Nephron (organoid): ENCODE measurements around the gene USP31.

ENCODE experiments used
- H3K27ac Mint-ChIP-seq, 3 experiments: 2 replicates each; pipeline ENCODE4 v1.8.0; 2020; ENCODE audit warnings: mixed read lengths in 3 of 3, mild to moderate bottlenecking in 2 of 3, moderate library complexity in 1 of 3
- H3K27me3 Mint-ChIP-seq: 2 replicates; pipeline ENCODE4 v1.8.0; 2021; ENCODE audit warnings: low read depth, mild to moderate bottlenecking, moderate library complexity, mixed read lengths
- H3K36me3 Mint-ChIP-seq: 2 replicates; pipeline ENCODE4 v1.8.0; 2020; ENCODE audit warnings: low read depth, mixed read lengths
- H3K4me1 Mint-ChIP-seq: 2 replicates; pipeline ENCODE4 v1.8.0; 2020; ENCODE audit warnings: mixed read lengths
- H3K4me3 Mint-ChIP-seq, 3 experiments: 2 replicates each; pipeline ENCODE4 v1.8.0; 2020; ENCODE audit warnings: mild to moderate bottlenecking in 3 of 3, mixed read lengths in 3 of 3, moderate library complexity in 2 of 3
- H3K9me3 Mint-ChIP-seq: 2 replicates; pipeline ENCODE4 v1.8.0; 2020; ENCODE audit warnings: mixed read lengths
- TF ChIP-seq, protein P1 (sequence below), 3 experiments: fragments of 200-600 bp; sonication (generic); IDR thresholded peaks; one replicate each; pipeline ENCODE4 v1.5.0; 2021; ENCODE audit warnings: antibody characterized with exemption in 3 of 3; ENCODE audit not compliant: unreplicated experiment in 3 of 3

The USP31 gene

DNA sequence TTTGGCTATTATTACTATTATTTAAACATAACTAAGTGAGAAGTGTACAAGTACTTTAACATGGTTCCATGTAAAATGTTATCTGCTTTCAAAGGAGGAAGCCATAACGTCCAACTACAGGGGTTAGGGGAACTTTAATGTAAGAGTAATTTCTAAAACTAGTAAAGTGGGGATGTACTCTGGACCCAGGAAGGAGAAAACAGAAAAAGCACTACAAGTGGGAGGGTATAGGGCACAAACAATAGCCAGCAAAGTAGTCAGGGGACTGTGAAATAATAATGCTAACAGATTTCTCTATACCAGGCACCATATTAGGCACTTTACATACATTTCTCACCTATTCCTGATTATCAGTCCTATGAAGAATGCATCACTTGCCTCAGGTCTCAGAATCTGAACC lies 19.6 kb downstream of the USP31 start:
- Mint-ChIP-seq H3K4me3 (no peak overlapping the region), H3K27me3 (no peaks in the 10 kb centered on the region), H3K36me3 (no peaks in the 10 kb centered on the region), H3K27ac (no peak overlapping the region), H3K9me3 (no peaks in the 10 kb centered on the region), H3K4me1 (peaks cover 46% of the 10 kb centered on the region)
- TF ChIP-seq, protein P1, sequence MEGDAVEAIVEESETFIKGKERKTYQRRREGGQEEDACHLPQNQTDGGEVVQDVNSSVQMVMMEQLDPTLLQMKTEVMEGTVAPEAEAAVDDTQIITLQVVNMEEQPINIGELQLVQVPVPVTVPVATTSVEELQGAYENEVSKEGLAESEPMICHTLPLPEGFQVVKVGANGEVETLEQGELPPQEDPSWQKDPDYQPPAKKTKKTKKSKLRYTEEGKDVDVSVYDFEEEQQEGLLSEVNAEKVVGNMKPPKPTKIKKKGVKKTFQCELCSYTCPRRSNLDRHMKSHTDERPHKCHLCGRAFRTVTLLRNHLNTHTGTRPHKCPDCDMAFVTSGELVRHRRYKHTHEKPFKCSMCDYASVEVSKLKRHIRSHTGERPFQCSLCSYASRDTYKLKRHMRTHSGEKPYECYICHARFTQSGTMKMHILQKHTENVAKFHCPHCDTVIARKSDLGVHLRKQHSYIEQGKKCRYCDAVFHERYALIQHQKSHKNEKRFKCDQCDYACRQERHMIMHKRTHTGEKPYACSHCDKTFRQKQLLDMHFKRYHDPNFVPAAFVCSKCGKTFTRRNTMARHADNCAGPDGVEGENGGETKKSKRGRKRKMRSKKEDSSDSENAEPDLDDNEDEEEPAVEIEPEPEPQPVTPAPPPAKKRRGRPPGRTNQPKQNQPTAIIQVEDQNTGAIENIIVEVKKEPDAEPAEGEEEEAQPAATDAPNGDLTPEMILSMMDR (IDR thresholded peaks at IDR 0.05; ENCODE audit: unreplicated experiment in 3 of 3): no peak

DNA sequence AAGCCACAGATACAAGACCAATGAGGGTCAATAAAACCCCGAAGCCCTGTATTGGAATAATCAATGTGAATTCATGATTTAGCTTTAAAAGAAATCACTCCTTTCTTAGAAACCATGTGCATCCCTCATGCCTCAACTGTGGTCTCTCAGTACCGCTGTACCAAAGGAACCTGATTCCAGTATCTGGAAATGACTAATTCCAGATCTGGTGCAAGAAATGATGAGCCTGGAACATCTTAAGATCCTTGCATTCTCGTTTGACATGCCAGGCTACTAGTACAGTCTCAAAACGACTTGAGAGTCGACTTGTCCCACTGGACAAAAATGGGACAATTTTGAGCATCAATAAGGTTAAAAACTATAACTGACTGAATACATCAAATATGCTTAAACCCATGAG lies 21.2 kb downstream of the USP31 start:
- H3K27ac Mint-ChIP-seq: no peak overlapping the region
- H3K4me3 Mint-ChIP-seq: no peak overlapping the region
- H3K36me3 Mint-ChIP-seq: no peaks in the 10 kb centered on the region
- peaks cover 35% of the 10 kb centered on the region for H3K4me1 Mint-ChIP-seq
- H3K9me3 Mint-ChIP-seq: no peaks in the 10 kb centered on the region
- no peaks in the 10 kb centered on the region for H3K27me3 Mint-ChIP-seq
- TF ChIP-seq, protein P1 (IDR thresholded peaks at IDR 0.05; ENCODE audit: unreplicated experiment in 3 of 3): no peak

DNA sequence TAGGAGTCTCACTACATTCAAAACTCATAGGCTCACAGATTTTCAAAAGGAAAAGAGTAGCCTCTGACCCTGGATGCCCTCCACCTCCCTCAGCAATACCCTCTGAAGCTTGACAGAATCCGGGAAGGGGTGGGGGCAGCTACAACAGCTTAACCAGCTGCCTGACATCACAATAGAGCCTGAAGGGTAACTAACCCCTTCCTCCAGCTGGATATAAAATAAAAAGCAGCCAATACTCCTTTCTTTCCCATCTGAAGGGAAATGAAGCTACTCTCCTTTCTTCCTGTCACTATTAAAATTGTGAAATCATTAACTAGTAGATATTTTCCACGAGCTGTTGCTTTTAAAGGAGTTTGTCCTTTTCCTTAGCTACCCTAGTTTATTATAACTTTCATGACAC lies 24.0 kb downstream of the USP31 start:
- Mint-ChIP-seq H3K9me3 (no peaks in the 10 kb centered on the region), H3K36me3 (no peaks in the 10 kb centered on the region), H3K4me3 (no peak overlapping the region), H3K4me1 (peaks cover 24% of the 10 kb centered on the region), H3K27me3 (no peaks in the 10 kb centered on the region), H3K27ac (peak overlapping the region; percentile 45 to 80 (median 75))
- TF ChIP-seq, protein P1 (IDR thresholded peaks at IDR 0.05; ENCODE audit: unreplicated experiment in 3 of 3): no peak

DNA sequence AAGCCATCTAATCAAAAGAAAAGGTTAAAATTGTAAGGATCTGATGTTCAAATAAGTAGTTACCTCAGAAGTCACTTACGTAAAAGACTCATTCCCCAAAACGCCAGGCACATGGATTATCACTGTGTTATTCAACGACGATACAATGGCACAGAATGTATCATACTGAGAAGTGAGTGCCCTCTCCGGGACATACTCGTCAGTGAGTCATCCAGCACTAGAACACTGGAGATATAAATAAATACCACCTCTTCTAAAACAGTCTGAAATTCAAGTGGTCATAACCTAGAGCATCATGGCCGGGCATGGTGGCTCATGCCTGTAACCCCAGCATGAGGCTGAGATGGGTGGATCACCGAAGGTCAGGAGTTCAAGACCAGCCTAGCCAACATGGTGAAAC lies 24.9 kb downstream of the USP31 start:
- no peaks in the 10 kb centered on the region for H3K9me3 Mint-ChIP-seq
- no peaks in the 10 kb centered on the region for H3K27me3 Mint-ChIP-seq
- H3K4me1 Mint-ChIP-seq: peaks cover 34% of the 10 kb centered on the region
- H3K36me3 Mint-ChIP-seq: no peaks in the 10 kb centered on the region
- no peak overlapping the region for H3K4me3 Mint-ChIP-seq
- H3K27ac Mint-ChIP-seq: no peak overlapping the region
- TF ChIP-seq, protein P1 (IDR thresholded peaks at IDR 0.05; ENCODE audit: unreplicated experiment in 3 of 3): no peak

DNA sequence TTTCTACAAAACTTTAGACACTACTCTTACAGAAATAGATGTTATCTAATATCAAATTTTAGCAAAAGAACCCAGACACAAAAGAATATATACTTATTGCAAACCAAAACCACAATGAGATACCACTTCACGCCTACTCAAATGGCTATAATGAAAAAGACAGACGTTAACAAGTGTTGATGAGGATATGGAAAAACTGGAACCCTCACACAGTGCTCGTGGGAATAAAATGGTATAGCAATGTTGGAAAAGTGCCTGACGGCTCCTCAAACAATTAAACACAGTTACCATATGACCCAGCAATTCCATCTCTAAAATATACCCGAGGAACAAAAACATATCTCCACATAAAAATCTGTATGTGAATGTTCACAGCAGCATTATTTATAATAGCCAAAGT lies 27.1 kb downstream of the USP31 start:
- Mint-ChIP-seq H3K4me1 (peaks cover 35% of the 10 kb centered on the region), H3K27me3 (no peaks in the 10 kb centered on the region), H3K4me3 (no peak overlapping the region), H3K9me3 (no peaks in the 10 kb centered on the region), H3K36me3 (no peaks in the 10 kb centered on the region), H3K27ac (no peak overlapping the region)
- TF ChIP-seq, protein P1 (IDR thresholded peaks at IDR 0.05; ENCODE audit: unreplicated experiment in 3 of 3): no peak

DNA sequence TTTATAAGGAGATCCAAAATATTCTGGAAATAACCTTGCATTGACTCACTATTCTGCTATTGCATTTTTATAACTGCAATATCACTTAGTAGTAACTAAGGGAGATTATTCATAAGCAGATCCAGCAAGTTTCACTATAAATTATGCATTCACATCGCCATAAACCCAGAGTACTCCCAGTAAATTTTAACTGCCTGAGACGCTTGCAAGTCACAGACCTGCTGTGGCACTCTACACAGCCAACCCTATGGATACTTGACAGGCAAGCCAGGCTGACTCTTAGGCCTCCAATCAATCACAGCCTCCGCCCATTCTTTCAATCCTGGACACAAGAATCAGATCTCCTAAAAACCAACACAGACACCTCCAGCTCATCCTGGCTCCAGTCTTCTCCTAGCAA lies 28.2 kb downstream of the USP31 start:
- Mint-ChIP-seq H3K36me3 (no peaks in the 10 kb centered on the region), H3K27ac (peak overlapping the region; percentile 11 to 62 (median 55)), H3K4me1 (peaks cover 35% of the 10 kb centered on the region), H3K27me3 (no peaks in the 10 kb centered on the region), H3K9me3 (no peaks in the 10 kb centered on the region), H3K4me3 (no peak overlapping the region)
- TF ChIP-seq, protein P1 (IDR thresholded peaks at IDR 0.05; ENCODE audit: unreplicated experiment in 3 of 3): no peak
